IMR-90 (cell line): ENCODE results near the gene KMT5C.

Experiments used
- CEBPB ChIP-seq: IDR thresholded peaks from 2 replicates; pipeline ENCODE4 v1.6.1; 2012; ENCODE audit warnings: low read depth, low read length, improper control_type of control experiment
- CHD1 ChIP-seq: IDR thresholded peaks from 2 replicates; pipeline ENCODE4 v1.6.1; 2012; ENCODE audit warnings: low read depth, low read length, improper control_type of control experiment
- FOS ChIP-seq: fragments of 150-350 bp; IDR thresholded peaks from 2 replicates; pipeline ENCODE4 v1.6.1; 2016; ENCODE audit warnings: low read depth, low read length
- MAFK ChIP-seq: IDR thresholded peaks from 2 replicates; pipeline ENCODE4 v1.6.1; 2012; ENCODE audit warnings: low read depth, low read length, improper control_type of control experiment
- NFE2L2 ChIP-seq: fragments of 150-350 bp; IDR thresholded peaks from 2 replicates; pipeline ENCODE4 v1.6.1; 2016; ENCODE audit warnings: low read depth, mild to moderate bottlenecking, low read length
- POLR2A ChIP-seq: IDR thresholded peaks from 2 replicates; pipeline ENCODE4 v1.6.1; 2012; ENCODE audit warnings: mild to moderate bottlenecking, low read depth, low read length
- RAD21 ChIP-seq: IDR thresholded peaks from 2 replicates; pipeline ENCODE4 v1.6.1; 2012; ENCODE audit warnings: low read length, improper control_type of control experiment
- TF ChIP-seq, protein P1 (sequence below): conservative IDR thresholded peaks from 2 replicates; pipeline ENCODE4 v1.5.1; 2012; ENCODE audit warnings: mild to moderate bottlenecking, low read depth, low read length, improper control_type of control experiment
- TF ChIP-seq, protein P2 (sequence below): fragments of 150-350 bp; IDR thresholded peaks from 2 replicates; pipeline ENCODE4 v1.6.1; 2017; ENCODE audit warnings: mild to moderate bottlenecking, antibody characterized with exemption, low read length, low read depth
- TF ChIP-seq, protein P3 (sequence below): fragments of 150-350 bp; IDR thresholded peaks from 2 replicates; pipeline ENCODE4 v1.6.1; 2016; ENCODE audit warnings: low read depth, mild to moderate bottlenecking, low read length, moderate library complexity, borderline replicate concordance

DNA sequence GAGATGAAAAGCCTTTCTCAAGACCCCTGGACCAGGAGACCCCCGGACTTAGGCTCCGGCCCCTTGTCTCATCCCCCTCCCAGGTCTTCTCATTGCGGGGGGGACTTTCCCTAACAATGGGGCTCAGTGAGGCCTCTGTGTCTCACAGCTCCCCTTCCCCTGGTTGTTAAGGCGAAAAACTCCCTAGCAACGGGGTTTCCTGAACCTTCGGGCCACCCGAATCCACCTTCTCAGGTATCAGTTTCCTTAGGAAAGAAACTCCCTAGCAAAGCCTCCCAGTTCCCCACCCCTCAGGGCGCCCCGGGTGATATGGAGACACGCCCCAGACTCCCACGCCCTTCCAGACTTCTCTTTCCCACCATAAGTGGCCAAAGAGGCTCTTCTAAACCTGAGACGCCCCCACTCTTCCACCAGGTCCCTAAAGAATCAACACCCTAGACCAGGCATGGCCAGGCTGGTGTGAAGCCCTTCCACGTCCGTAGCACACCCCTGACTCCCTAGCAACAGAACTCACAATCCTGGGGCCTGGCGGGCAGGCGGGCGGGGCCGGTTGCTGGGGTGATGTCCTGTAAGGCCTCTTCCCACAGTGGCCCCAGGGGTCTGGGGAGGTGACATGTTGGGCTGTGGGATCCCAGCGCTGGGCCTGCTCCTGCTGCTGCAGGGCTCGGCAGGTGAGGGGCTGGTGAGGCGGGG, 36.7 kb downstream of the KMT5C start, which contains the start of gene TMEM190:
- TF ChIP-seq FOS (no peak), POLR2A (no peak), RAD21 (no peak), MAFK (no peak), CEBPB (no peak), CHD1 (no peak), NFE2L2 (no peak)
- TF ChIP-seq, protein P1, sequence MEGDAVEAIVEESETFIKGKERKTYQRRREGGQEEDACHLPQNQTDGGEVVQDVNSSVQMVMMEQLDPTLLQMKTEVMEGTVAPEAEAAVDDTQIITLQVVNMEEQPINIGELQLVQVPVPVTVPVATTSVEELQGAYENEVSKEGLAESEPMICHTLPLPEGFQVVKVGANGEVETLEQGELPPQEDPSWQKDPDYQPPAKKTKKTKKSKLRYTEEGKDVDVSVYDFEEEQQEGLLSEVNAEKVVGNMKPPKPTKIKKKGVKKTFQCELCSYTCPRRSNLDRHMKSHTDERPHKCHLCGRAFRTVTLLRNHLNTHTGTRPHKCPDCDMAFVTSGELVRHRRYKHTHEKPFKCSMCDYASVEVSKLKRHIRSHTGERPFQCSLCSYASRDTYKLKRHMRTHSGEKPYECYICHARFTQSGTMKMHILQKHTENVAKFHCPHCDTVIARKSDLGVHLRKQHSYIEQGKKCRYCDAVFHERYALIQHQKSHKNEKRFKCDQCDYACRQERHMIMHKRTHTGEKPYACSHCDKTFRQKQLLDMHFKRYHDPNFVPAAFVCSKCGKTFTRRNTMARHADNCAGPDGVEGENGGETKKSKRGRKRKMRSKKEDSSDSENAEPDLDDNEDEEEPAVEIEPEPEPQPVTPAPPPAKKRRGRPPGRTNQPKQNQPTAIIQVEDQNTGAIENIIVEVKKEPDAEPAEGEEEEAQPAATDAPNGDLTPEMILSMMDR = no peak
- TF ChIP-seq, protein P2, sequence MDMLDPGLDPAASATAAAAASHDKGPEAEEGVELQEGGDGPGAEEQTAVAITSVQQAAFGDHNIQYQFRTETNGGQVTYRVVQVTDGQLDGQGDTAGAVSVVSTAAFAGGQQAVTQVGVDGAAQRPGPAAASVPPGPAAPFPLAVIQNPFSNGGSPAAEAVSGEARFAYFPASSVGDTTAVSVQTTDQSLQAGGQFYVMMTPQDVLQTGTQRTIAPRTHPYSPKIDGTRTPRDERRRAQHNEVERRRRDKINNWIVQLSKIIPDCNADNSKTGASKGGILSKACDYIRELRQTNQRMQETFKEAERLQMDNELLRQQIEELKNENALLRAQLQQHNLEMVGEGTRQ = no peak
- TF ChIP-seq, protein P3, sequence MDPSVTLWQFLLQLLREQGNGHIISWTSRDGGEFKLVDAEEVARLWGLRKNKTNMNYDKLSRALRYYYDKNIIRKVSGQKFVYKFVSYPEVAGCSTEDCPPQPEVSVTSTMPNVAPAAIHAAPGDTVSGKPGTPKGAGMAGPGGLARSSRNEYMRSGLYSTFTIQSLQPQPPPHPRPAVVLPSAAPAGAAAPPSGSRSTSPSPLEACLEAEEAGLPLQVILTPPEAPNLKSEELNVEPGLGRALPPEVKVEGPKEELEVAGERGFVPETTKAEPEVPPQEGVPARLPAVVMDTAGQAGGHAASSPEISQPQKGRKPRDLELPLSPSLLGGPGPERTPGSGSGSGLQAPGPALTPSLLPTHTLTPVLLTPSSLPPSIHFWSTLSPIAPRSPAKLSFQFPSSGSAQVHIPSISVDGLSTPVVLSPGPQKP = no peak
